Measurements from ENCODE around the gene OR9Q1.

DNA sequence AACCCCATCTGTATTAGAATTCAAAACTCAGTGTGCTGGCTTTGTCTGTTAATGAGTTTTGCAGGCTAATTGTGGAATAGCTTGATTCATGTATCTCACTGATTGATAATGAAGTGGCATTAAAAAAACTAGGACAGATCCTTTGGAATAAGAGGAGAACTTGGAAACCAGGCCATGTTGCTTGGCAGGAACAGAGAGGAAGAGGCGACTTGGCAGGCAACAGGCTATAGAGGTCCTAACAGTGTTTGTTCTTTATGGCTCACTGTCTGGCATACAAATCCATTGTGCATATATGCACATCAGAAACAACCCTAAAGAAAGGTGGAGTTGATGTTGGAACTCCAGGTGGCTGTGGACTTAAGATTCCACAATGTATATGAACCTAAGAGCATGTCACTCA, 119.1 kb downstream of the OR9Q1 start:
- TF ChIP-seq CTCF (IDR thresholded peaks at IDR 0.05), result no peak
- TF ChIP-seq EZH2 (IDR thresholded peaks at IDR 0.05), result no peak
- TF ChIP-seq EZH2phosphoT487 (IDR thresholded peaks at IDR 0.05), result no peak
